Measurements from ENCODE around the gene GPBP1L1. TPM values are rescaled to one million over a fixed set of nuclear protein-coding genes. Genes with fewer than 3 reads are reported as not detected.

Gene GPBP1L1
- total and polyA plus RNA-seq, 9 of the 15 experiments (the other 6 are each of a cell fraction or from before 2014, with no cell fraction given), result 86.0 to 216 (median 138) TPM

GRCh38 chr1:45583666-45584350 is 102.5 kb downstream of the GPBP1L1 start, which contains the start of gene NASP (continued):
- TF ChIP-seq NR2C2 (CRISPR knock-in tag; IDR thresholded peaks at IDR 0.05), result peak; percentile 66
- TF ChIP-seq NR2C2 (tag; IDR thresholded peaks at IDR 0.05), result no peak
- no peak for TF ChIP-seq XRCC3 (IDR thresholded peaks at IDR 0.05)
- TF ChIP-seq FOXP4 (CRISPR knock-in tag; IDR thresholded peaks at IDR 0.05; ENCODE audit: borderline replicate concordance), result no peak; the same call in 1 of the 2 replicates
- no peak for TF ChIP-seq ZNF77 (CRISPR knock-in tag; IDR thresholded peaks at IDR 0.05)
- TF ChIP-seq TEAD2 (tag; IDR thresholded peaks at IDR 0.05), result no peak
- 0 out of 2 replicates have a peak, but pooled peaks have one; percentile 8 for TF ChIP-seq LCOR (CRISPR knock-in tag; IDR thresholded peaks at IDR 0.05)
- TF ChIP-seq ID3 (CRISPR knock-in tag; IDR thresholded peaks at IDR 0.05), result no peak
- peak; percentile 63; the same call in 1 of the 2 replicates for TF ChIP-seq ID3 (tag; IDR thresholded peaks at IDR 0.05)
- TF ChIP-seq NR4A1 (CRISPR knock-in tag; IDR thresholded peaks at IDR 0.05), result no peak
- 0 out of 2 replicates have a peak, but pooled peaks have one; percentile 17 for TF ChIP-seq NR4A1 (tag; IDR thresholded peaks at IDR 0.05)
- TF ChIP-seq DDX20 (tag; IDR thresholded peaks at IDR 0.05; ENCODE audit: low read depth), result no peak
- 0 out of 2 replicates have a peak, but pooled peaks have one; percentile 27 for TF ChIP-seq GATAD2B (IDR thresholded peaks at IDR 0.05; ENCODE audit: borderline replicate concordance)
- TF ChIP-seq PHTF2 (CRISPR knock-in tag; IDR thresholded peaks at IDR 0.05), result no peak
- TF ChIP-seq ZNF586 (CRISPR knock-in tag; conservative IDR thresholded peaks at IDR 0.05), result no peak
- no peak for TF ChIP-seq FOXJ2 (tag; IDR thresholded peaks at IDR 0.05)
- TF ChIP-seq THRA (IDR thresholded peaks at IDR 0.05), result no peak
- TF ChIP-seq HIVEP1 (CRISPR knock-in tag; IDR thresholded peaks at IDR 0.05), result no peak
- no peak; the same call in 1 of the 2 replicates for TF ChIP-seq ZNF263 (CRISPR knock-in tag; IDR thresholded peaks at IDR 0.05; ENCODE audit: borderline replicate concordance)
- TF ChIP-seq RBM14 (IDR thresholded peaks at IDR 0.05; ENCODE audit: borderline replicate concordance, insufficient read depth, low read depth, low read length), result no peak; the same call in 1 of the 2 replicates
- TF ChIP-seq SLC30A9 (CRISPR knock-in tag; IDR thresholded peaks at IDR 0.05), result no peak
- no peak; the same call in 1 of the 2 replicates for TF ChIP-seq ZBTB33 (CRISPR knock-in tag; IDR thresholded peaks at IDR 0.05)
- peak; percentile 97 for TF ChIP-seq RBBP5 (IDR thresholded peaks at IDR 0.05; ENCODE audit: borderline replicate concordance, insufficient read depth, low read length, poor library complexity, severe bottlenecking)

Data from K562 (cell line).